Memory B cell (primary cell): Measurements from ENCODE around the gene AUTS2.
A peak's percentile ranks its signal among the peaks of the same experiment; 100 is the strongest.

ENCODE experiments used
- ATAC-seq: fragments of 150-1000 bp; cut with Tn5 transposase; 2 replicates; pipeline ENCODE4 v1.10.0; 2021; ENCODE audit warnings: low read depth, mild to moderate bottlenecking, moderate library complexity
- DNase-seq, 2 donors: peaks; one replicate each; pipeline ENCODE4 v3.0.0; 2022; ENCODE audit warnings: low spot score in 2 of 2
- H3K27ac Mint-ChIP-seq: one replicate; pipeline ENCODE4 v1.8.0; 2022; ENCODE audit warnings: mild to moderate bottlenecking, moderate library complexity, mixed read lengths
- H3K27me3 Mint-ChIP-seq: one replicate; pipeline ENCODE4 v1.8.0; 2022; ENCODE audit warnings: mixed read lengths
- H3K36me3 Mint-ChIP-seq: one replicate; pipeline ENCODE4 v1.8.0; 2022; ENCODE audit warnings: mild to moderate bottlenecking, mixed read lengths
- H3K4me1 Mint-ChIP-seq: one replicate; pipeline ENCODE4 v1.8.0; 2022; ENCODE audit warnings: mixed read lengths
- H3K4me3 Mint-ChIP-seq: one replicate; pipeline ENCODE4 v1.8.0; 2022; ENCODE audit warnings: mild to moderate bottlenecking, moderate library complexity, mixed read lengths
- H3K9me3 Mint-ChIP-seq: one replicate; pipeline ENCODE4 v1.8.0; 2022; ENCODE audit warnings: mixed read lengths

AUTS2 gene

DNA sequence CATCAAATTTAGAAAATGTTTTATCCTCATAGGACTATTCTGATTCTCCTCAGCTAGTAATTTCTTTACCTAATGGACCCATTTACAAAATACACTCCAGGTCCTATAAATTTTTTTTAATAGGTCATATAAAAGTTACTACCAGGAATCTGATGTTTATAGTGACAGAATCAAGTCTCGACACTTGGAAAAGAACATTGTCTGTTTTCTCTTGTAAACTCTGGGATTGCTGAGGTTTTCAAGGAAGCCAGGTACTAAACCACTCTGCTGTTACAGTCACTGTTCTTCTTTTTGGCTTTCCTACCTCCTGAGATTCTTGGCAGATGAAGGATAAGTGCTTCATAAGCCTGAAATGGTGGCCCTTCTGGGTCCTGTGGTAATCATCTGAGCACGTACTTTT lies 493.1 kb downstream of the AUTS2 start:
- no peaks in the 10 kb centered on the region for H3K9me3 Mint-ChIP-seq
- no peak overlapping the region for H3K27ac Mint-ChIP-seq
- ATAC-seq, result no peak
- H3K4me1 Mint-ChIP-seq, result no peaks in the 10 kb centered on the region
- no peaks in the 10 kb centered on the region for H3K27me3 Mint-ChIP-seq
- H3K36me3 Mint-ChIP-seq, result peaks cover 5% of the 10 kb centered on the region
- no peak for DNase-seq
- no peak overlapping the region for H3K4me3 Mint-ChIP-seq

DNA sequence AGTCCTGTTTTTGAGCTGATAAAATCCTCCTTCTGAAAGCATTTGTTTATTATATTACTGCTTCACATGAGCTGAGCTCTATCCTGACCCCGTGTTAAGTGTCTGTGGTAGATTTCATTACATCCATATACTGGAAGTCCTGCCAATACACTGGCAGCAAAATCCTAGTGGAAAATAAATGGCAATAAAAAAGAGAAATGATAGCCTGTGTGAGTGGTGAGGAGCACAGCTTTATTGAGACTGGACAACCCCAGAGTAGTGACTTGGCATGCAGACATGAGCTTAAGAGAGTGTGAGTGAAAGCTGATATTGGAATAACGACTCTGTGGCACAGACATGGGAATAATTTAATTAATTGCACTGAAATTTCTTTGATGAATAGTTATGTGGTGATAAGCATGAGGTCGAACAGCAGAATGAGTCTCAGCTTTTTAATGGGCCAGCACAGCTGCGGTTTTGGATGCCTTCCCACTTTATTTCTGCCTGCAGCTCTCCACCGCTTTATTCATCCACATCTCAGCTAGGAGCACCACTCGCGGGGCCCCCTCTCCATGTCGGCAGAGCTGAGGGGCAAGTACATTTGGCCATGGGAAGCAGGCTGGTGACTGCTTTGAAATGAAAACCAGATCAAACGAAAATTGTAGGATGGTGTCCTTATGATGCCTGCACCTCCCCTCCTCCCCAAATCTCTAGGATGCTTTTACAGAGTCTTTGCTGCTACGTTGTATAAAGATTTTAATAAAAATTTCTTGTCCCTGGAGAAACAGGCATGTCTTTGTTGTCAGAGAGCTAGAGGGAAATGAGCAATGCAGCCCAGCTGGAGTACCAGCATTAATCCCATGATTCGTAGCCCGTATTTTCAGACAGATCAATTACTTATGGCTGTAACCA lies 494.3 kb downstream of the AUTS2 start:
- Mint-ChIP-seq H3K4me1 (peaks cover 2% of the 10 kb centered on the region), H3K9me3 (no peaks in the 10 kb centered on the region), H3K27me3 (no peaks in the 10 kb centered on the region), H3K36me3 (peaks cover 5% of the 10 kb centered on the region), H3K4me3 (no peak overlapping the region), H3K27ac (no peak overlapping the region)
- ATAC-seq (no peak), DNase-seq (no peak)

DNA sequence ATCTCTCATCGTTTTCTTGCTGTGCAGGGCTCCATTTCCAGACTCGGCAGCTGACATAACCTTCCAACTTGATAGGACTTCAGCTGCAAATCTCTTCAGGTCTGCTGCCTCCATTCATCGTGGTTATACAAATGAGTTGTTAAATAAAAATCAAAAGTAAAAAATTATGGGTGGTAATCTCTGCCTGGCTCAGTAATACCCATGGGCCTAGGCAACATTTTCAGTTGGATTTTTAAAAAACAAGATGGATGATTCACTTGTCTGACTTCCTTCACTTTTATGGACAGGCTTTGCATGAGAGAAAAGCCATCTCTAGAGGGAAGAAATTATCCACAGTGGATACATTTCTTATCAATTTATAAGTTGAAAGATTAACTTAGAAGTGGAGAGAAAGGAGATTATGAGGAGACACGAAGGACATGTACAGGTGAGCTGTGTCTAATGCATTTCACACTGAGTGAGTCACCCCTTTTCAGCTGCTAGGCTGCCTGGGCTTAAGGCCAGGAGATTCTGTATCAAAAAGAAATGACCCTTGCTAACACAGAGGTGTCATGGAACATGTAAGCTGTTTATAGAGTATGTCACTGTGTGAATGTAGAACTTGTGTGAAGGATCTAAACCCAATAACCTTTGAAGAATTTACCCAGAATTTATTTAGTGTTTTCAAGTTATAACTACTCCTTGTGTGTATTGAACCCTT lies 495.1 kb downstream of the AUTS2 start:
- no peak overlapping the region for H3K4me3 Mint-ChIP-seq
- H3K27ac Mint-ChIP-seq, result no peak overlapping the region
- ATAC-seq, result no peak
- H3K4me1 Mint-ChIP-seq, result peaks cover 2% of the 10 kb centered on the region
- H3K9me3 Mint-ChIP-seq, result no peaks in the 10 kb centered on the region
- no peaks in the 10 kb centered on the region for H3K27me3 Mint-ChIP-seq
- peaks cover 3% of the 10 kb centered on the region for H3K36me3 Mint-ChIP-seq
- DNase-seq, result no peak

GRCh38 chr7:70094831-70095230 lies 496.6 kb downstream of the AUTS2 start:
- H3K27ac Mint-ChIP-seq, result no peak overlapping the region
- H3K9me3 Mint-ChIP-seq, result no peaks in the 10 kb centered on the region

GRCh38 chr7:70097645-70098044 lies 499.4 kb downstream of the AUTS2 start:
- DNase-seq (no peak), ATAC-seq (no peak)
- no peak overlapping the region for H3K4me3 Mint-ChIP-seq
- H3K27me3 Mint-ChIP-seq, result no peaks in the 10 kb centered on the region
- no peaks in the 10 kb centered on the region for H3K9me3 Mint-ChIP-seq
- no peak overlapping the region for H3K27ac Mint-ChIP-seq
- peaks cover 2% of the 10 kb centered on the region for H3K36me3 Mint-ChIP-seq
- peaks cover 2% of the 10 kb centered on the region for H3K4me1 Mint-ChIP-seq

More at GRCh38 chr7:70094831-70095230, 496.6 kb downstream of the AUTS2 start:
- no peak for ATAC-seq
- H3K27me3 Mint-ChIP-seq, result no peaks in the 10 kb centered on the region
- H3K4me1 Mint-ChIP-seq, result peaks cover 2% of the 10 kb centered on the region
- no peak overlapping the region for H3K4me3 Mint-ChIP-seq
- no peak for DNase-seq
- H3K36me3 Mint-ChIP-seq, result peaks cover 2% of the 10 kb centered on the region

DNA sequence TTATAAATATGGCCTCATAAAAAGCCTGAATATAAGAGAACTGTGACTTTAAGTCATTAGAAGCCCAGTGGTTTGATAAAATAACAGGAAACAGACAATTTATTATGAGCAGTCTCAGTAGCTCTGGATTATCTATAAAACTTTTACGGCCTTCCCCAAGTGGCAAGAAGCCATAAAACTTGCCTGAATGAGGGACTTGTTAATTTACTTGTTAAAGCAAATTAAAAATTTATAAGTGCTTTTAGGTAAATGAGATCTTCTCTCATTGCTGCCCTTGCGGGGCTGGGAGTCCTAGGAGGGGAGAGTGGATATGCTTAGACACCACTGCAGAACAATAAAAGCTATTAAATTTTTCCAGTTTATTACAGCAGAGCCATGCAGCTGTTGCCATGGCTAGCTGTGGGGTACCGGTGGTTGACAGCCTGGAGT lies 499.9 kb downstream of the AUTS2 start:
- H3K4me1 Mint-ChIP-seq, result peaks cover 2% of the 10 kb centered on the region
- no peaks in the 10 kb centered on the region for H3K27me3 Mint-ChIP-seq
- H3K27ac Mint-ChIP-seq, result no peak overlapping the region
- no peaks in the 10 kb centered on the region for H3K9me3 Mint-ChIP-seq
- H3K4me3 Mint-ChIP-seq, result no peak overlapping the region
- DNase-seq (no peak), ATAC-seq (no peak)
- H3K36me3 Mint-ChIP-seq, result peaks cover 2% of the 10 kb centered on the region

DNA sequence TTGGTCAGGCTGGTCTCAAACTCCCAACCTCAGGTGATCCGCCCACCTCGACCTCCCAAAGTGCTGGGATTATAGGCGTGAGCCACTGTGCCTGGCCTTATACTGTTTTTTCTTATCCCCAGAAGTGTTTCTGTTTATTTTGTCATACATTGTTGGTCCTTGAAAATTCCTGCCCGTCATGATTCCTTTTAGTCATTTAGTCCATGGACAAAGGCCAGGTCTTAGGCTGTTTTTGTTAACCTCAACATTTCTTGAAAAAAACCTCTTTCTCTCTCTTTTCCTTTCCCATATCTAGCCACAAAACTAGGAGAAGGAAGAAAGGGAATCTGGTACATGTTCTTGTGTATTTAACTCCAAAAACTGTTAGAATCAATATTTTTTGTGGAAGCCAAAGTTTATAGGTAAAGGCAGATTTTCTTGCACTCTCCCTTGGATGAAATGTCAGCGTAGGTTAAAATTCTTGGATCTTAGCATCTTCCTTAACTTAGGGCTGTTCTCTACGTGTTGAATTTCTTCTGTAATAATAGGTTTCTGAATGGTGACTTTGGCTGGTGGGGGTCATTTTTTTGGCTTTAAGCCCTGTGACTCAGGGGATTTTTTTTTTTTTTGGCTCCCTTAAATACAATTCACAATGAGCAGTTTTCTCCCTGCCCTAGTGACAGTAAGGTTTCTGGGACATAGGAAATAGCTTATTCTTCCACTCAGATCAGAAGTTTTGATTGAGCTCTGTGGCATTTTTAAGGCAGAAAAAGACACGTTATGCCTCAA lies 500.8 kb downstream of the AUTS2 start:
- Mint-ChIP-seq H3K27ac (no peak overlapping the region), H3K9me3 (no peaks in the 10 kb centered on the region), H3K36me3 (peaks cover 2% of the 10 kb centered on the region), H3K27me3 (no peaks in the 10 kb centered on the region), H3K4me3 (no peak overlapping the region), H3K4me1 (peaks cover 2% of the 10 kb centered on the region)
- ATAC-seq (no peak), DNase-seq (no peak)

DNA sequence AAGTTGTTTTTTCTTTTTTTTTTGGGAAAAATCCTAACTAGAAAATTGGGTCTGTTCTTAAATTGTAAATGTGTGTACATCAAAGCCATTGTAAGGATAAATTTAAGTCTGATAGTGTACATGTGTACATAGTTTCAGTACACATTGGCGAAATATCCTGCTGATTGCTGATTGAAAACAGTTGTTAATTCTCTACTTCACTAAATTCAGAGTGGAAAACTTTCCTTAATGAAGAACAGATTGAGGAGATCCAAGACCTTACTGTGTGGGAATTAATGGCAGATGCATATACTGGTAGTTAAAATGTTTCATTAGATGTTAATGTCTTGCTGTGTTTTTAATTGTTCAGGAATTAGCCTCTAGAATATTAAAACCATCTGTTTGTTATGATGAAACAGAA lies 506.0 kb downstream of the AUTS2 start:
- ATAC-seq, result no peak
- H3K9me3 Mint-ChIP-seq, result no peaks in the 10 kb centered on the region
- no peaks in the 10 kb centered on the region for H3K27me3 Mint-ChIP-seq
- H3K27ac Mint-ChIP-seq, result no peak overlapping the region
- H3K4me1 Mint-ChIP-seq, result no peaks in the 10 kb centered on the region
- no peak overlapping the region for H3K4me3 Mint-ChIP-seq
- DNase-seq, result no peak
- no peaks in the 10 kb centered on the region for H3K36me3 Mint-ChIP-seq

DNA sequence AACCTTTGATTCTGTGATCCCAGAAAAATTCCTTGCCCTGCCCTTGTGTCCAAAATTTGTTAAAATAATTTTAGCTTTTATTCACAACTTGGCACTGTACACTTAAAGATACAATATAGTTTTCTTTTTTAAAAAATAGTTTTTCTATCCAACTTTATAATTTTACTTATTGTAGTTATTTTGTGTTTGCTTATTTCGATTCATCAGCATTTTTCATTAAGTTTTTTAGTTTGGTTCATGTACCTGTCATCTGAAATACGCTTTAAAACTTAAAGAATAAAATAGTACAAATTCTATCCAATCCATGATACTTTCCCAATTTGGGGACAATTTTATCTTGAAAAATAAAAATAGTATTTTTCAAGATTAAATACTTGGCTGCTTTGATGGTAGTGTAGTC lies 514.8 kb downstream of the AUTS2 start:
- no peaks in the 10 kb centered on the region for H3K9me3 Mint-ChIP-seq
- no peak for ATAC-seq
- no peak overlapping the region for H3K27ac Mint-ChIP-seq
- no peaks in the 10 kb centered on the region for H3K27me3 Mint-ChIP-seq
- no peak overlapping the region for H3K4me3 Mint-ChIP-seq
- no peaks in the 10 kb centered on the region for H3K36me3 Mint-ChIP-seq
- H3K4me1 Mint-ChIP-seq, result peaks cover 2% of the 10 kb centered on the region
- no peak for DNase-seq

DNA sequence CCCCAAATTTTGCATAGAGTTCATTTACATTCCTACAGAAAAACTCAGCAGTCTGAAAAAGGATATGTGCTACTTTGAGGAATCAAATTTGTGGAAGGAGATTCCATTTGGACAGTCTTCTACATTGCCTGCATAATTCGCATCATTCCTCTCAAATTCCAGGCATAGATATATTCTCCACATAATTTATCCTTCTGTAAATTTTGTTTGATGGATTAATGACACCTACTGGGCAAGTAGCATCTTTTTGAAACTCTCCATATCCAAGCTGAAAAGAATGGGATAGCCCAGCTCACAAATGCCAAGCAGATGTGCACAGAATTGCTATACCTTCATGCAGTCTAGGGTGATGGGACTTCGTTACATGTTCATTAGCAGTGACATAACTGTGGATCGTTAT lies 515.3 kb downstream of the AUTS2 start:
- ATAC-seq, result no peak
- Mint-ChIP-seq H3K9me3 (no peaks in the 10 kb centered on the region), H3K36me3 (peaks cover 3% of the 10 kb centered on the region)

DNA sequence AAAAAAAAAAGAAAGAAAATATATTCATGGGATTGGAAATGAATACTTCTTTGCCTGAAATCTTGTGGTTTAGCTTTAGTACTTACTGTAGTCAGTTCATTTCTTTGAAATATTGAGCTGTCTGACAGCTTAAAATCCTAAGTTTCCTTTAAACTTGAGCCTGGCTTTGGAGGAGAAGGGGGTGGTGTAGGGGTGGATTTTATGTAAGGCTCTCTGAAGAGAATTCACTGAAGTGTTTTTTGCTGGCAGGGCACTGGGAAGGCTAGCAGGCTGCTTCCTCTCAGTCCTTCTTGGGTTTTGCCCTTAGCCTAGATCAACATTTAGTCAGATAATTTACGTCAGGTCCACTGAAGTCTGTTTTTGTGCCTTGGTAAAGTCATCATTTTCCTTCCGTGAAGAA lies 516.5 kb downstream of the AUTS2 start:
- no peaks in the 10 kb centered on the region for H3K9me3 Mint-ChIP-seq
- ATAC-seq (no peak), DNase-seq (no peak)
- no peaks in the 10 kb centered on the region for H3K27me3 Mint-ChIP-seq
- peaks cover 10% of the 10 kb centered on the region for H3K36me3 Mint-ChIP-seq
- H3K4me1 Mint-ChIP-seq, result peaks cover 2% of the 10 kb centered on the region
- H3K27ac Mint-ChIP-seq, result no peak overlapping the region
- no peak overlapping the region for H3K4me3 Mint-ChIP-seq

More for the DNA sequence above, 515.3 kb downstream of the AUTS2 start:
- peaks cover 2% of the 10 kb centered on the region for H3K4me1 Mint-ChIP-seq
- H3K27ac Mint-ChIP-seq, result no peak overlapping the region
- no peak for DNase-seq
- no peak overlapping the region for H3K4me3 Mint-ChIP-seq
- H3K27me3 Mint-ChIP-seq, result no peaks in the 10 kb centered on the region

GRCh38 chr7:70116244-70116643 lies 518.0 kb downstream of the AUTS2 start:
- no peak for DNase-seq
- Mint-ChIP-seq H3K27me3 (no peaks in the 10 kb centered on the region), H3K4me1 (peaks cover 2% of the 10 kb centered on the region), H3K36me3 (peaks cover 18% of the 10 kb centered on the region), H3K9me3 (peaks cover 2% of the 10 kb centered on the region), H3K4me3 (no peak overlapping the region), H3K27ac (peak overlapping the region; percentile 7)
- no peak for ATAC-seq

GRCh38 chr7:70116867-70117266 lies 518.6 kb downstream of the AUTS2 start:
- Mint-ChIP-seq H3K4me1 (peaks cover 2% of the 10 kb centered on the region), H3K27ac (peak overlapping the region; percentile 7), H3K9me3 (peaks cover 2% of the 10 kb centered on the region), H3K27me3 (no peaks in the 10 kb centered on the region), H3K4me3 (no peak overlapping the region), H3K36me3 (peaks cover 22% of the 10 kb centered on the region)
- no peak for ATAC-seq
- no peak for DNase-seq

- no peaks in the 10 kb centered on the region for H3K27me3 Mint-ChIP-seq
- no peak overlapping the region for H3K4me3 Mint-ChIP-seq
- no peak overlapping the region for H3K27ac Mint-ChIP-seq
- DNase-seq (no peak), ATAC-seq (no peak)
- H3K4me1 Mint-ChIP-seq, result peaks cover 2% of the 10 kb centered on the region
- H3K36me3 Mint-ChIP-seq, result peaks cover 44% of the 10 kb centered on the region
- peaks cover 12% of the 10 kb centered on the region for H3K9me3 Mint-ChIP-seq
Observed at GRCh38 chr7:70120851-70121250, 522.6 kb downstream of the AUTS2 start.
